ENCODE results near the gene TRIM29. TPM values are rescaled to one million over a fixed set of nuclear protein-coding genes. Genes with fewer than 3 reads are reported as not detected.

Gene TRIM29
- total RNA-seq, 1 experiment from 2014 or later = not detected

DNA sequence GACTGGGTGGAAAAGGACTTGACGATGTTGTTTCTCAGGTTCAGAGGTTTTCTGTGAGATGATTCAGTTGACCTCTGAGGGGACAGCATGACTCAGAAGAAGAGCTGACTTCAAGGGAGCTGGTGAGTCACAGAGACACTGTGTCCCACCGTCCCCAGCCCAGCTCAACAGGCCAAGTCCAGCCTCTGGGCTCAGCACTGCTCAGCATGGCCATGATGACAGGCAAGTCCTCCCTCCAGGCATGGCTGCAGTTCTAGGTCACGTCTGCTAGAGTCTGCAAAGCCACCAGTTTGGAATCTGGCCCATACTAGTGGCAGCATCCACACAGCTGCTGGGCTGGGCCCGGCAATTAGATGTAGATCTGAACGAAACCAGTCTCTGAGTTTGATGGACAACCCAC, 12.9 kb downstream of the TRIM29 start:
- TF ChIP-seq, protein P1, sequence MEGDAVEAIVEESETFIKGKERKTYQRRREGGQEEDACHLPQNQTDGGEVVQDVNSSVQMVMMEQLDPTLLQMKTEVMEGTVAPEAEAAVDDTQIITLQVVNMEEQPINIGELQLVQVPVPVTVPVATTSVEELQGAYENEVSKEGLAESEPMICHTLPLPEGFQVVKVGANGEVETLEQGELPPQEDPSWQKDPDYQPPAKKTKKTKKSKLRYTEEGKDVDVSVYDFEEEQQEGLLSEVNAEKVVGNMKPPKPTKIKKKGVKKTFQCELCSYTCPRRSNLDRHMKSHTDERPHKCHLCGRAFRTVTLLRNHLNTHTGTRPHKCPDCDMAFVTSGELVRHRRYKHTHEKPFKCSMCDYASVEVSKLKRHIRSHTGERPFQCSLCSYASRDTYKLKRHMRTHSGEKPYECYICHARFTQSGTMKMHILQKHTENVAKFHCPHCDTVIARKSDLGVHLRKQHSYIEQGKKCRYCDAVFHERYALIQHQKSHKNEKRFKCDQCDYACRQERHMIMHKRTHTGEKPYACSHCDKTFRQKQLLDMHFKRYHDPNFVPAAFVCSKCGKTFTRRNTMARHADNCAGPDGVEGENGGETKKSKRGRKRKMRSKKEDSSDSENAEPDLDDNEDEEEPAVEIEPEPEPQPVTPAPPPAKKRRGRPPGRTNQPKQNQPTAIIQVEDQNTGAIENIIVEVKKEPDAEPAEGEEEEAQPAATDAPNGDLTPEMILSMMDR (conservative IDR thresholded peaks at IDR 0.05) = no peak
- Histone ChIP-seq H4K8ac (replicated peaks; ENCODE audit: insufficient read length, low read depth, low read length) (no peak overlapping the region), H3K4me2 (ENCODE audit: insufficient read depth, insufficient read length, low read length) (no peak overlapping the region), H3K79me2 (ENCODE audit: insufficient read depth, low read length) (no peaks in the 10 kb centered on the region), H3K79me1 (ENCODE audit: insufficient read depth, low read depth, low read length, poor library complexity, severe bottlenecking) (no peaks in the 10 kb centered on the region), H3K23me2 (ENCODE audit: insufficient read length, low read depth, low read length, poor library complexity, severe bottlenecking) (no peaks in the 10 kb centered on the region), H3K14ac (ENCODE audit: insufficient read depth, low read length) (peak overlapping the region; percentile 22; the same call in 1 of the 2 replicates), H3T11ph (ENCODE audit: low read length) (no peak overlapping the region), H3K27ac (ENCODE audit: insufficient read length, low read depth, low read length) (no peak overlapping the region), H3K18ac (ENCODE audit: insufficient read length, low read depth, low read length) (no peak overlapping the region), H2BK5ac (ENCODE audit: insufficient read length, low read length) (no peak overlapping the region), H4K91ac (ENCODE audit: insufficient read length, low read depth, low read length) (no peak overlapping the region), H2BK12ac (ENCODE audit: insufficient read length, low read depth, low read length) (no peak overlapping the region), H3K23ac (ENCODE audit: insufficient read length, low read depth, low read length) (no peak overlapping the region), H3K4ac (ENCODE audit: low read depth, low read length) (no peak overlapping the region), H4K5ac (ENCODE audit: insufficient read length, low read depth, low read length) (no peak overlapping the region), H4K20me1 (ENCODE audit: control insufficient read depth, insufficient read depth, insufficient read length) (no peaks in the 10 kb centered on the region), H2BK20ac (ENCODE audit: low read depth, low read length, poor library complexity, severe bottlenecking) (no peak overlapping the region), H3K9me3 (ENCODE audit: control insufficient read depth, low read depth, low read length) (no peaks in the 10 kb centered on the region), H2AK5ac (ENCODE audit: insufficient read length, low read length) (no peak overlapping the region), H3K27me3 (ENCODE audit: insufficient read depth, low read length) (no peaks in the 10 kb centered on the region), H3K4me1 (ENCODE audit: insufficient read depth, low read length) (no peaks in the 10 kb centered on the region), H3K9ac (ENCODE audit: extremely low read depth, insufficient read length, low read length) (no peak overlapping the region), H2AFZ (ENCODE audit: low read length) (no peak overlapping the region), H3K56ac (ENCODE audit: insufficient read length, low read depth, low read length) (no peak overlapping the region), H2BK120ac (ENCODE audit: low read depth, low read length, poor library complexity, severe bottlenecking) (no peak overlapping the region), H2BK15ac (ENCODE audit: low read depth, low read length) (no peak overlapping the region)
- no CpG with 5 or more reads among the region's 5 CpGs for WGBS (ENCODE audit: extremely low coverage, insufficient read length, low lambda C conversion rate)
- Mint-ChIP-seq H3K27me3 (ENCODE audit: low read depth) (peaks cover 52% of the 10 kb centered on the region), H3K4me1 (peaks cover 3 to 7% of the 10 kb centered on the region in 2 experiments; a peak in 3 of 4 replicates), H3K27ac (no peak overlapping the region), H3K36me3 (ENCODE audit: insufficient read depth in 1 of 3, low read depth in 3 of 3) (peaks cover 0 to 6% (median 5%) of the 10 kb centered on the region in 3 experiments; a peak in 2 of 7 replicates), H3K9me3 (peaks cover 3 to 5% of the 10 kb centered on the region in 2 experiments; a peak in 4 of 5 replicates), H3K4me3 (no peak overlapping the region)
- no peak for DNase-seq

Measured in H9 (cell line).